ENCODE measurements around the gene MTERF1.
"Not testable (repeated sequence)": the region's sequence is repeated elsewhere in the genome, so short reads cannot be mapped to it uniquely, and the experiment has no call there.

The MTERF1 gene

GRCh38 chr7:91880413-91881241 lies at the start of gene MTERF1:
Gene MTERF1, minus strand, starts transcription at chr7:91880702. Its CDS starts 619 bp downstream, at chr7:91880083.
- peak; percentile 92 for DNase-seq

GRCh38 chr7:91929463-91929862 lies 49.0 kb upstream of the MTERF1 start:
- no peak for DNase-seq

- DNase-seq: no peak
These were observed 47.4 kb upstream of the MTERF1 start for GRCh38 chr7:91927912-91928311.

DNA sequence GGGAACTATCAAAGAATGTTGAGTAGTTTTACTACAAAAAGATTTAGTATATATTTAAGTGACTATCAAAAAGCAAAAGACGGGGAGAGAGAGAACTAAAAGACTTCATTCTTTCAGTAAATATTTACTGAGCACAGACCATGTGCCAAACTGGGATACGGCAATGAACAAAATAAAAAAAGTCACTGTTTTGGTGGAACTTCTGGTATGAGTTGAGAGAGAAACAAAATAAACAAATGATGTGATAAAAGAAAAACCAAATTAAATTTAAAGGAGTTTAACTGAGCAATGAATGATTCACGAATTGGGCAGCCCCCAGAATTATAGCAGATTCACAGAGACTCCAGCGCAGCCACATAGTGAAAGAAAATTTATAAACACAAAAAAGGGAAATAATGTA lies 42.4 kb upstream of the MTERF1 start:
- DNase-seq: no peak

DNA sequence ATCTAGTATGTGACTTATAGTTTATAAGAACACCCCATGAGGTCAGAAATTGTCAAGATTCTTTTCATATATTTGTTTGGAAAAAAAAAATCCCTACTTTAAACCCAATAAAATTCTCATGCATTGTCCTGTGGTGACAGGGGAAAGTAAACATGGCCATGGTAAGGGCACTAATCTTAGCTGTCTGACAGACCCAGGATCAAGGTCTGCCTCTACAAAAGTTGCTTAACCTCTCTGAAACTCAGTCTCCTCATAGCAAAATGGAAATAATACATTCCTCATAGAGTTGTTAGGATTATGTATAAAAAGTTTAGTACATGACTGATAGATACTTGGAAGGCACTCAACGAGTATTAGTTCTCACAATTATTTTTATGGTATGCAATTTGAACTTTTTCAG lies 37.9 kb upstream of the MTERF1 start:
- no peak for DNase-seq

- DNase-seq: no peak
These were observed 35.5 kb upstream of the MTERF1 start for GRCh38 chr7:91916051-91916440.

DNA sequence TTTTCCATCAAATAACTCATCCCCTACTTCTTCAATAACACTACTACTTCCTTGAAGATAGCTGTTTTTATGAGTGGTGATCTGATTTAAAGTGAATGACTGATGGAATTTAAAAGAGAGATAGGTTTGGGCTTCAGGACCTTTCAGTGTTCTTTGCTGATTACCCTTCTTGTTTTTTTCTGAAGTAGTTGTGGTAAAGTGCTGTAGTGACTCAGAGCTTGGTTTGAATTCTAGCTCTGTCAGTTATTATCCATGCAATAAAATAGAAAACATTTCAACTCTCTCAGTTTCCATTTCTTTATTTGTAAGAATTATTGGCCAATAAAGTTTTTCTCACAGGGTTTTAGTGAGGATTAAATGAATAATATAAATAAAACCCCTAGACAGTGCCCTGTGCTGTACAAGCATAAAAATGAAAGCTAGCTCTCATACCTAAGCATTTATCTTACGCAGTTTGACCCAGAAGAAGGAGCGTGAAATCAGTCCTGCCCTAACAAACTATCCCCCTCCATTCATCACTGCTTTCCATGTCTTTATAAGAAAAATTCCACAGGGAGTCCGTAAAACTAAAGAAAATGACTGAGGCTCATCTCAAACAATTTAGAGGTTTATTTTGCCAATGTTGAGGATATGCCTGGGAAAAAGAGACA lies 35.0 kb upstream of the MTERF1 start:
- DNase-seq: no peak

DNA sequence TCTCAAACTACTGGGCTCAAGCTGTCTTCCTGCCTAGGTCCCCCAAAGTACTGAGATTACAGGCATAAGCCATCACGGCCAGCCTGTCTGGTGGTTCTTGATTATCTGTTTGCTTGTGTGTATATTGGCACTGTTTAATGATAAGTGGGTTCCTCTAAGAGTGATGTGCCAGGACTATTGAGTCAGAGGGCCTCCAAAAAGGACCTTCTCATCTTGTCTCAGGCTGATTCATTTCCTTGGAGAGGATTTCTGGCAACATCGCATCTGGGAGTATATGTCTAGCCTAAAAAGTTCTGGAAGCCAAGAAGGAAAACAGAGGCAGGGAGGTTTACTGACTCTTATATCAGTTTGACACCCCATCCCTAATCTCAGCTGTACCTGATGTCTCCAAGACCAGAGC lies 33.1 kb upstream of the MTERF1 start:
- no peak for DNase-seq

GRCh38 chr7:91912494-91912893 lies 32.0 kb upstream of the MTERF1 start:
- DNase-seq: no peak

DNA sequence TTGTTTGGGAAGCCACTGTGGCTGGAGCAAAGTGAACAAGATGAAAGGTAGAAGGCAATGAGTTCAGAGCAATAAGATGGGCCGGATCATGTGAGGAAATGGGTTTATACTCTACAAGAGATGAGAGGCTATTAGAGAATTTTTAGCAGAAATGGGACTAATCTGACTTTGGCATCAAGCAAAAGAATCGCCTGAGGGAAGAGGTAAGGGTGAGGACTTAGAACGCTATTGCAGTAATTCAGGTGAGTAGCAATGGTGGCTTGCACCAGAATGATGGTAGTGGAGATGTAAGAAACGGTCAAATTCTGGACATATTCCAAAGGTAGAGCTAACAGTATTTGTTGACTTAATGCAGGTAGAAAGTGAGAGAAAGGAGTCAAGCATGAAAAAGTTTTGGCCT lies 30.6 kb upstream of the MTERF1 start:
- no peak for DNase-seq

DNA sequence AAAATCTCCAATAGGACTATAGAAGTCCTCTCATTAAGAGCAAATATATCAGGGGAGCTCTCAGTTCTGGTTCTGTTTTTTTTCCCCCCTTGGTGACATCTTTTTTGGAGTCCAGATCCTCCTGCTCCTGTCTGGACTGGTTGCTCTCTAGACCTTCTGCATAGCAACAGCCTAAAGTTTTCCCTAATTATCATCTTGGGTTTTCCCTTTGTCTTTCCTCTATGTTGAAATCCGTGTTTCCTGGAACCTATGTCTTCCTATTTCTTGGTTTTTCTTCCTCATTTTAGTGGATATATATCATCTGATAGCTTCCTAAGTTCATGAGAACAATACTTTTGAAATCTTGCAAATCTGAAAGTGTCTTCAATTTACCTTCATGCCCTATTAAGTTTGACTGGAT lies 29.7 kb upstream of the MTERF1 start:
- DNase-seq: no peak

DNA sequence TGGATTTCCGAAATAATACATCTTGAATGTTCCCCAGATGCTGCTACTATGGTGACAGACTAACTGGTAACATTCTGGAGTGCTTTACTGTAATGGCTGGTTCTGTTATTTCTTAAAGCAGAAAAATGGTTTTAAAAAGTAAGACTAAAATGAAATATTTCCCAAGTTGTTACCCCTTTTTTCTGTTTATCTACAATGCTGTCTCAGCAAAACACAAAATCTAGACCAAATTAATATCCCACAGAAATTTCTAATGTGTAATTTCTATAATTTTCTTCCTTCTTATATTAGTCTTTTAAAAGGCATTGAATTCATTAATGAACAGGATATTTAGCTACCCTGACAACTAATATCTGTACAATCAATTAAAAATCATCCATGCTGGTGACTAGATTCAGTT lies 19.1 kb upstream of the MTERF1 start:
- DNase-seq: no peak

DNA sequence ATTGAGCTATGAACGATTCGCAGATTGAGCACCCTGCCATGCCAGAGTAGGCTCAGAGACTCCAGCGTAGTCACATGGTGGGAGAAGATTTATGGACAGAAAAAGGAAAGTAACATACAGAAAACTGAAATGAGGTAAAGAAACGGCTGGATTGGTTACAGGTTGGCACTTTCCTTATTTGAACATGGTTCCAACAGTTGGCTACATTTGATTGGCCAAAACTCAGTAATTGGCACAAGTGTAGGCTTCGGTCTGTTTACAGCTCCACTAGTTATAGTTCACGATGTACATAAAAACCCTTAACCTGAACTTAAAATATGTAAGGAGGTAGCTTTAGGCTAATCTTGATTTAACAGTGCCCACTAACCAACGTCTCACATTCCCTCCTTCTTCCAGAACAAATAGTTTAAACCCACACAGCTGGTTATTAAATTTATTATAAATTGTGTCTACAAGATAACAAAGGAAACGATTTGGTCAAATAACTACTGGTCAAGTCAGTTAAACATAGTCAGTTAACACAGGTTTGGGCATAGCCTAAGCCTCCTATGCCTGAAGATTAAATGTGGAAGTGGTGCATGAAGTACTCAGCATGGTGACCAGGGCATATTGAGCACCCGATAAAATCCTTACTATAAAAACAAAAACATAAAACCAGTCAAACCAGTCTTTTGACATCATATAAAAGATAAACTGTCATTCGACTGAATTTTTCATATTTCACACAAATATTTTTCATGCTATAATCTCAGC lies 17.9 kb upstream of the MTERF1 start:
- no peak for DNase-seq

GRCh38 chr7:91894781-91895480 lies 14.4 kb upstream of the MTERF1 start:
- DNase-seq: no peak

DNA sequence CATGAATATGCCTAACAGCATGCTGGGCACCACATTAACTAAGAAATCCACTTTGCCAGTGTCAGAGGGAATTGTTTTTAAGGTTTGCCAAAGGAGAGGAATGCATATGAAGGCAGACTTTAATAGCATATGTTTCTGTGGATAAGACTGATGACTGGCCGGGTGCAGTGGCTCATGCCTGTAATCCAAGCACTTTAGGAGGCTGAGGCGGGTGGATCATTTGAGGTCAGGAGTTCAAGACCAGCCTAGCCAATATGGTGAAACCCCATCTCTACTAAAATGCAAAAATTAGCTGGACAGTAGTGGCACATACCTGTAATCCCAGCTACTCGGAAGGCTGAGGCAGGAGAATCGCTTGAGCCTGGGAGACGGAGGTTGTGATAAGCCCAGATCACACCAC lies 13.2 kb upstream of the MTERF1 start:
- not testable (repeated sequence) for DNase-seq

GRCh38 chr7:91892821-91893340 lies 12.4 kb upstream of the MTERF1 start:
- no peak for DNase-seq

DNA sequence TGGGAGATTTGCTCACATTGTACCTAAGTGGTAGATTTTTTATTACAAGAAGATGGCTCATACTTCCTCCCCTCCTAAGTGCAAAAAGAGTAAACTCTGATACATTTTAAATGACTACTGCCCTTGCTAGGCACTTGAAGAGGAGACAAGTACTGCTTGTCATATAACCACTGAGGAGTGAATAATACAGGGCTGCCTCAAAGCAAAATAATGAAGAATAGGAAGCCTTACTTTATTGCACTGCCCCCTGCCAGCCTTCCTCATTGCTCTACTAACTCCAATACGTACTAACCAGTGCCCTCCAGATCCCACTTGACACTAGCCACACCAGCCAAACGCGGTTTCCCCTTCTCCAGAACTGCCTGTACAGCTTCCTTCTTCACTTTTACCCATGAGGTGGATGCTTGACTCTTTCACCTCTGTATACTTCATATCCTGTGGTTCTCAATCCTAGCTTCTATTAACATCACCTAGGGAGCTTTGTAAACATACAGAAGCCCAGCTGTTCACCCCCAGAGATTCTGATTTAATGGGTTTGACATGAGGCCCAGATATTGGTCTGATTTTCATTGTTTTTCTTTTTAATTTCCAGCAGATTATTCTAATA lies 11.7 kb upstream of the MTERF1 start:
- DNase-seq: no peak

DNA sequence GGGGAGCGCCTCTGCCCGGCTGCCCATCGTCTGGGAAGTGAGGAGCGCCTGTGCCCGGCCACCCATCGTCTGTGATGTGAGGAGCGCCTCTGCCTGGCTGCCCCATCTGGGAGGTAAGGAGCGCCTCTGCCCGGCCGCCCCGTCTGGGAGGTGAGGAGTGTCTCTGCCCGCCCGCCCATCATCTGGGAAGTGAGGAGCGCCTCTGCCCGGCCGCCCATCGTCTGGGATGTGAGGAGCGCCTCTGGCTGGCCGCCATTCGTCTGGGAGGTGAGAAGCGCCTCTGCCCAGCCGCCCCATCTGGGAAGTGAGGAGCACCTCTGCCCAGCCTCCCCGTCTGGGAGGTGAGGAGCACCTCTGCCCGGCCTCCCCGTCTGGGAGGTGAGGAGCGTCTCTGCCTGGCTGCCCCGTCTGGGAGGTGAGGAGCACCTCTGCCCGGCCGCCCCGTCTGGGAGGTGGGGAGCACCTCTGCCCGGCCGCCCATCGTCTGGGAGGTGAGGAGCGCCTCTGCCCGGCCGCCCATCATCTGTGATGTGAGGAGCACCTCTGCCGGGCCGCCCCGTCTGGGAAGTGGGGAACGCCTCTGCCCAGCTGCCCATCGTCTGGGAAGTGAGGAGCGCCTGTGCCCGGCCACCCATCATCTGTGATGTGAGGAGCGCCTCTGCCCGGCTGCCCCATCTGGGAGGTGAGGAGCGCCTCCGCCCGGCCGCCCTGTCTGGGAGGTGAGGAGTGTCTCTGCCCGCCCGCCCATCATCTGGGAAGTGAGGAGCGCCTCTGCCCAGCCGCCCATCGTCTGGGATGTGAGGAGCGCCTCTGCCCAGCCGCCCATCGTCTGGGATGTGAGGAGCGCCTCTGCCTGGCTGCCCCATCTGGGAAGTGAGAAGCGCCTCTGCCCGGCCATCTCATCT lies 8.0 kb upstream of the MTERF1 start:
- not testable (repeated sequence) for DNase-seq

DNA sequence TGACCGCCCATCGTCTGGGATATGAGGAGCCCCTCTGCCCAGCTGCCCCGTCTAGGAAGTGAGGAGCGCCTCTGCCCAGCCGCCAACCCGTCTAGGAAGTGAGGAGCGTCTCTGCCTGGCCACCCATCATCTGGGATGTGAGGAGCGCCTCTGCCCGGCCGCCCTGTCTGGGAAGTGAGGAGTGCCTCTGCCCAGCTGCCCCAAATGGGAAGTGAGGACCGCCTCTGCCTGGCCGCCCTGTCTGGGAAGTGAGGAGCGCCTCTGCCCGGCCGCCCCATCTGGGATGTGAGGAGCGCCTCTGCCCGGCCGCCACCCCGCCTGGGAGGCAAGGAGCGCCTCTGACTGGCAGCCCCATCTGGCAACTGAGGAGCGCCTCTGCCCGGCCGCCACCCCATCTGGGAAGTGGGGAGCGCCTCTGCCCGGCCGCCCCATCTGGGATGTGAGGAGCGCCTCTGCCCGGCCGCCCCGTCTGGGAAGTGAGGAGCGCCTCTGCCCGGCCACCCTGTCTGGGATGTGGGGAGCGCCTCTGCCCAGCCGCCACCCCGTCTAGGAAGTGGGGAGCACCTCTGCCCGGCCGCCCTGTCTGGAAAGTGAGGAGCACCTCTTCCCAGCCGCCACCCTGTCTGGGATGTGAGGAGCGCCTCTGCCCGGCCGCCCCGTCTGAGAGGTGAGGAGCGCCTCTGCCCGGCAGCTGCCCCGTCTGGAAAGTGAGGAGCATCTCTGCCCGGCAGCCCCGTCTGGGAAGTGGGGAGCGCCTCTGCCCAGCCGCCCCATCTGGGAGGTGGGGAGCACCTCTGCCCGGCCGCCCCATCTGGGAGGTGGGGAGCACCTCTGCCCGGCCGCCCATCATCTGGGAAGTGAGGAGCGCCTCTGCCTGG lies 7.1 kb upstream of the MTERF1 start:
- DNase-seq: not testable (repeated sequence)

- DNase-seq: peak; percentile 10
These were observed 3.3 kb upstream of the MTERF1 start for GRCh38 chr7:91883676-91884362.

All from NCI-H2029 (cell line).